NCI-H2196 treated with DMSO at 0.1 percent for 48 hours (cell line): Measurements from ENCODE around the gene PRSS37.

Source experiments
- DNase-seq: peaks from one replicate; lab custom pipeline; 2025; ENCODE audit not compliant: unreplicated experiment; lab: John Stamatoyannopoulos, UW

The PRSS37 gene

GRCh38 chr7:141788296-141788695 lies 53.0 kb downstream of the PRSS37 start:
- DNase-seq = no peak
